CD4-positive, alpha-beta T cell (primary cell): Measurements from ENCODE around the gene PPP1R3G. TPM values are rescaled to one million over a fixed set of nuclear protein-coding genes. Genes with fewer than 3 reads are reported as not detected.

ENCODE experiments used
- ATAC-seq: fragments of 200-7000 bp; cut with Tn5 transposase; one replicate; pipeline ENCODE4 v1.10.0; 2022; ENCODE audit warnings: mild to moderate bottlenecking; ENCODE audit not compliant: poor library complexity
- CTCF ChIA-PET: fragments of 350-600 bp; sonication (Branson Sonifier 250); formaldehyde crosslinking; loops from one replicate; lab custom pipeline; 2021; ENCODE audit warnings: antibody characterized with exemption, inconsistent platforms; lab: Charles Lee
- POLR2A ChIA-PET: fragments of 350-600 bp; sonication (Branson Sonifier 250); formaldehyde crosslinking; loops from one replicate; lab custom pipeline; 2021; ENCODE audit warnings: antibody characterized with exemption, inconsistent platforms; lab: Charles Lee
- DNase-seq, 14 experiments: peaks; one replicate each; pipeline ENCODE4 v3.0.0-alpha.2; 2013 to 2020; ENCODE audit warnings: mixed read lengths in 2 of 14
- H3K27ac ChIP-seq, 2 donors: one replicate each; pipeline versions ENCODE4 v1.5.1 to v1.7.0; 2013; ENCODE audit warnings: low read length in 2 of 2, low read depth in 1 of 2, mild to moderate bottlenecking in 1 of 2
- H3K27me3 ChIP-seq, 2 experiments: 1 replicate in 1 of 2; 2 replicates in 1 of 2; pipeline versions ENCODE4 v1.6.1 to v1.7.0; 2013; ENCODE audit warnings: low read length in 2 of 2, control low read depth in 1 of 2, mild to moderate bottlenecking in 1 of 2, moderate library complexity in 1 of 2; ENCODE audit not compliant: insufficient read depth in 2 of 2, control insufficient read depth in 1 of 2
- H3K36me3 ChIP-seq: one replicate; pipeline ENCODE4 v1.6.1; 2013; ENCODE audit warnings: low read length, control low read depth; ENCODE audit not compliant: insufficient read depth
- H3K4me1 ChIP-seq: one replicate; pipeline ENCODE4 v1.6.1; 2013; ENCODE audit warnings: low read length, control low read depth; ENCODE audit not compliant: insufficient read depth
- H3K4me3 ChIP-seq: one replicate; pipeline ENCODE4 v1.5.1; 2013; ENCODE audit warnings: mild to moderate bottlenecking, low read length, moderate library complexity
- H3K9me3 ChIP-seq, 2 experiments: 1 replicate in 1 of 2; 2 replicates in 1 of 2; pipeline versions ENCODE4 v1.6.1 to v1.7.0; 2013; ENCODE audit warnings: low read length in 2 of 2, mild to moderate bottlenecking in 2 of 2, control low read depth in 1 of 2, moderate library complexity in 1 of 2; ENCODE audit not compliant: control insufficient read depth in 1 of 2, insufficient read depth in 1 of 2
- H3K27ac Mint-ChIP-seq: one replicate; pipeline ENCODE4 v1.8.0; 2020; ENCODE audit warnings: mixed read lengths
- H3K27me3 Mint-ChIP-seq: one replicate; pipeline ENCODE4 v1.8.0; 2021; ENCODE audit warnings: mixed read lengths
- H3K36me3 Mint-ChIP-seq: one replicate; pipeline ENCODE4 v1.8.0; 2021; ENCODE audit warnings: low read depth, mixed read lengths
- H3K4me1 Mint-ChIP-seq: one replicate; pipeline ENCODE4 v1.8.0; 2021; ENCODE audit warnings: low read depth, mixed read lengths
- H3K4me3 Mint-ChIP-seq: one replicate; pipeline ENCODE4 v1.8.0; 2020; ENCODE audit warnings: mild to moderate bottlenecking, mixed read lengths
- H3K9me3 Mint-ChIP-seq: one replicate; pipeline ENCODE4 v1.8.0; 2020; ENCODE audit warnings: mixed read lengths
- intact Hi-C, 2 experiments: fragments of 100-400 bp; cut with DNase I in 1 of 2; cut with micrococcal nuclease in 1 of 2; formaldehyde crosslinking; loops; one replicate each; pipeline versions ENCODE4 v1.15.1 to v1.9.0; 2023 to 2025; cut with DNase I, micrococcal nuclease
- total RNA-seq, 174 experiments: library from RNA in 2 of 174; stranded (reverse) in 2 of 174; gene quantifications; one replicate each; pipeline ENCODE4 v1.2.3 and lab custom pipeline; 2021 to 2026
- TF ChIP-seq, protein P1 (sequence below): fragments of 200-600 bp; IDR thresholded peaks from one replicate; pipeline ENCODE4 v1.8.0; 2022; ENCODE audit warnings: antibody characterized with exemption, mild to moderate bottlenecking

PPP1R3G gene
- total RNA-seq, 2 experiments from 2014 or later: not detected

DNA sequence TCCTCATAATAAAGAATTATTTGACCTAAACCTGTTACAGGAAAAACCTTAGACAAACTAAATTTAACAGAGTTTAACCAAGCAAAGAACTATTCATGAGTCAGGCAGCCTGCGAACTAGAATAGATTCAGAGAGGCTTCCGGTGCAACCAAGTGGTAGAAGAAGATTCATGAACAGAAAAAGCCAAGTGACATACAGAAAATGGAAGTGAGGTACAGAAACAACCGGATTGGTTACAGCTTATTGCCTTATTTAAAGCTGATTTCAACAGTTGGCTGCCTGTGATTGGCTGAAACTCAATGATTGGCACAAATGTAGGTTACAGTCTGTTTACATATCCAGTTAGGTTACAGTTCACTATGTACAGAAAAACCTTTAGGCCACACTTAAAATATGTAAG, 10.1 kb downstream of the PPP1R3G start:
- H3K4me3 ChIP-seq: no peak overlapping the region
- Mint-ChIP-seq H3K27me3 (peaks cover 22% of the 10 kb centered on the region), H3K36me3 (no peaks in the 10 kb centered on the region), H3K4me1 (peaks cover 19% of the 10 kb centered on the region), H3K9me3 (no peaks in the 10 kb centered on the region), H3K4me3 (no peak overlapping the region), H3K27ac (no peak overlapping the region)
- H3K36me3 ChIP-seq: no peaks in the 10 kb centered on the region
- intact Hi-C loops: no loop called here
- TF ChIP-seq, protein P1, sequence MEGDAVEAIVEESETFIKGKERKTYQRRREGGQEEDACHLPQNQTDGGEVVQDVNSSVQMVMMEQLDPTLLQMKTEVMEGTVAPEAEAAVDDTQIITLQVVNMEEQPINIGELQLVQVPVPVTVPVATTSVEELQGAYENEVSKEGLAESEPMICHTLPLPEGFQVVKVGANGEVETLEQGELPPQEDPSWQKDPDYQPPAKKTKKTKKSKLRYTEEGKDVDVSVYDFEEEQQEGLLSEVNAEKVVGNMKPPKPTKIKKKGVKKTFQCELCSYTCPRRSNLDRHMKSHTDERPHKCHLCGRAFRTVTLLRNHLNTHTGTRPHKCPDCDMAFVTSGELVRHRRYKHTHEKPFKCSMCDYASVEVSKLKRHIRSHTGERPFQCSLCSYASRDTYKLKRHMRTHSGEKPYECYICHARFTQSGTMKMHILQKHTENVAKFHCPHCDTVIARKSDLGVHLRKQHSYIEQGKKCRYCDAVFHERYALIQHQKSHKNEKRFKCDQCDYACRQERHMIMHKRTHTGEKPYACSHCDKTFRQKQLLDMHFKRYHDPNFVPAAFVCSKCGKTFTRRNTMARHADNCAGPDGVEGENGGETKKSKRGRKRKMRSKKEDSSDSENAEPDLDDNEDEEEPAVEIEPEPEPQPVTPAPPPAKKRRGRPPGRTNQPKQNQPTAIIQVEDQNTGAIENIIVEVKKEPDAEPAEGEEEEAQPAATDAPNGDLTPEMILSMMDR: no peak
- no peaks in the 10 kb centered on the region for H3K4me1 ChIP-seq
- no peaks in the 10 kb centered on the region for H3K9me3 ChIP-seq
- ATAC-seq (no peak), DNase-seq (no peak)
- H3K27ac ChIP-seq: no peak overlapping the region
- POLR2A ChIA-PET: no interaction called here
- H3K27me3 ChIP-seq: peaks cover 3 to 9% of the 10 kb centered on the region in 2 experiments
- CTCF ChIA-PET: no interaction called here

GRCh38 chr6:5096482-5096881, 11.3 kb downstream of the PPP1R3G start:
- Histone ChIP-seq H3K9me3 (no peaks in the 10 kb centered on the region), H3K36me3 (no peaks in the 10 kb centered on the region), H3K27ac (no peak overlapping the region), H3K4me3 (no peak overlapping the region), H3K27me3 (peaks cover 0 to 3% of the 10 kb centered on the region in 2 experiments), H3K4me1 (no peaks in the 10 kb centered on the region)
- peaks cover 8% of the 10 kb centered on the region for H3K4me1 Mint-ChIP-seq
- intact Hi-C loops: no loop called here
- DNase-seq (no peak), ATAC-seq (no peak)
- POLR2A ChIA-PET: no interaction called here
- TF ChIP-seq, protein P1: no peak
- no peaks in the 10 kb centered on the region for H3K9me3 Mint-ChIP-seq
- H3K27me3 Mint-ChIP-seq: peaks cover 10% of the 10 kb centered on the region
- no peaks in the 10 kb centered on the region for H3K36me3 Mint-ChIP-seq
- CTCF ChIA-PET: no interaction called here
- H3K4me3 Mint-ChIP-seq: no peak overlapping the region
- no peak overlapping the region for H3K27ac Mint-ChIP-seq

GRCh38 chr6:5098501-5099270, 13.5 kb downstream of the PPP1R3G start:
- peaks cover 5% of the 10 kb centered on the region for H3K27me3 Mint-ChIP-seq
- no peaks in the 10 kb centered on the region for H3K36me3 Mint-ChIP-seq
- TF ChIP-seq, protein P1: no peak
- Histone ChIP-seq H3K9me3 (no peaks in the 10 kb centered on the region), H3K27ac (no peak overlapping the region), H3K4me1 (no peaks in the 10 kb centered on the region), H3K36me3 (no peaks in the 10 kb centered on the region), H3K4me3 (no peak overlapping the region), H3K27me3 (no peaks in the 10 kb centered on the region)
- CTCF ChIA-PET: no interaction called here
- POLR2A ChIA-PET: no interaction called here
- no peak overlapping the region for H3K27ac Mint-ChIP-seq
- no peak overlapping the region for H3K4me3 Mint-ChIP-seq
- H3K9me3 Mint-ChIP-seq: no peaks in the 10 kb centered on the region
- intact Hi-C loops: no loop called here
- H3K4me1 Mint-ChIP-seq: no peaks in the 10 kb centered on the region
- ATAC-seq (no peak), DNase-seq (no peak)
